G401 (cell line): ENCODE data around the gene ABL2. TPM values are rescaled to one million over a fixed set of nuclear protein-coding genes. Genes with fewer than 3 reads are reported as not detected.

Experiments used
- DNase-seq: peaks from one replicate; pipeline ENCODE4 v3.0.0-alpha.2; 2015; ENCODE audit warnings: low spot score
- in situ Hi-C: cut with HindIII; loops from 2 replicates; pipeline ENCODE4 v1.10.0; 2016; ENCODE audit warnings: low sequenced_read_pairs, mixed read lengths
- total RNA-seq: library from RNA; depleted of rRNA; stranded (reverse); fragments of >200 nt; shearing (Covaris generic); gene quantifications from 2 replicates; pipeline ENCODE4 v1.2.3, GENCODE V29; 2014; rRNA removed

The ABL2 gene
- total RNA-seq, 1 experiment from 2014 or later = 10.2 TPM

DNA sequence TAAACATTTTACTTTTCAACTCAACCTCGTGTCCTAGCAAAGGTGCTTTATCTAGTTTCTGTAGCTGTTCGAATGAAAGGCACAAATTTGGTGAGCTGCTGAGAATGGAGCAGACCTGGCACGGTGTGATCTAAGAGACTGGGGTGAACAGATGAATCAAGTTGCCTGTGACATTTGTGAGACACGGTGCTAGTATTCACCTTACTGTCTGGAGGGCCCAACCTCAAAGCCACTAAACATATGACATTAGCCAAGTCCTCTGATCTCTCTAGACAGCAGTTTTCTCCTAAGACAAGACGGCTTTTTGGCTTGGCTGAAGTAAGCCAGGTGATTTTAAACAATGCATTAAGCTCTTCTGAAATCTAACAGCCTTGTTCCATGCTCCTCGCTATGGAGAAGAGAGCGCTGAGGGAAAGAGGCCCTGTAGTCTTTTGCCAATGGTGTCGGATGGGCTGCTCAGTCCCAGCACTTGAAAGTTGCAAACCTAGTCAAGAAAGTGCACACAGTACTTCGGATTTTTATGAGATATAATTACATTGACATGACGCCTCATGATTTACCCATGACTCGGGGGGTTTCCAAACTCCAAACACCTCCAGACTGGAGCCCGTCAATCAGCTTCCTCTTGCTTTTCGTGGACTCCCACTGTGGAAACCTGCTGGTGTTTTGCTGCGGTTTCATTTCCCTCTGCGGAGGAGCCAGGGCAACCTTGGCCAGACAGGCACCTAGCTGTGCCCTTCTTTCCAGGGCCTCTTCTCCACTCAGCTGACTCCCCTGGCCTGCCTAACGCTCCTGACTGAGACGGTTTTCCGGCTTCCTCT is 148.4 kb downstream of the ABL2 start:
- no peak for DNase-seq
- in situ Hi-C loops = no loop called here

DNA sequence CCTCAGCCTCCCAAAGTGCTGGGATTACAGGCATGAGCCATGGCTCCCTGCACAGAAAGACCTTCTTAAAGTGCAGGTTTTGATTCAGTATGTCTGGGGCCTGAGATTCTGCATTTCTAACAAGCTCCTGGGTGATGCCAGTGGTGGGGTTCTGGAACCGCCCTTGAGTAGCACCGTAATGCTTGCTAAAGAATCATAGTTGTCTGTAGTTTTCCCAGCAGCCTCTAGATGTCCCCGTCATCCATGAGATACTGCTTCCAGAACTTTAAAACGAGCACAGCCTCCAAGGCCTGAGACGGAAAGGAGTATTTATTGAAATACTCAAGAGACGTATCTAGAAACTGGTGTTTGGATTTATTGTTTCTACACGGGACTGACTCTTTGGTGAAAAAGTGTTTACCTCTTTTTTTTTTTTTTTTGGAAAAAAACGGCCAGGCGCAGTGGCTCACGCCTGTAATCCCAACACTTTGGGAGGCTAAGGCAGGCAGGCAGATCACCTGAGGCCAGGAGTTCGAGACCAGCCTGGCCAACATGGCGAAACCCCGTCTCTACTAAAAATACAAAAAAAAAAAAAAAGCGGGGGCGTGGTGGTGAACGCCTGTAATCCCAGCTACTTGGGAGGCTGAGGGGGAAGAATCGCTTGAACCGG is 150.2 kb downstream of the ABL2 start:
- in situ Hi-C loops = no loop called here

DNA sequence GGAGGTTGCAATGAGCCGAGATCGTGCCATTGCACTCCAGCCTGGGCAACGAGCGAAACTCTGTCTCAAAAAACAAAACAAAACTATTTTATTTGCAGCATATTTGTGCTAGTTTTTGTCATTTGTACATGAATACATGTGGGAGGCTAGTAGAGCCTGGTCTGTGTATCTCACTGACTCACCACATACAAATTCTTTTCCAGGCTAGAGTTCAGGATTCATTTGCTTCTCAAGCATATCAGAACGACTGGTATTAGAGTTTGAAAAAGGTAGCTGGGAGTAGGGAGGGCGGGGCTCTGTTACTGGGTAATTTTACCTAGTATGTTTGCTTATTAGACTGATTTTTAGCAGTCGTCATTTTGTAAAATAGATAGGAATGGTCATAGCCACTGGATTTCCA is 152.1 kb downstream of the ABL2 start:
- DNase-seq = no peak
- in situ Hi-C loops = no loop called here

More for the DNA sequence above, 150.2 kb downstream of the ABL2 start:
- peak; percentile 86 for DNase-seq

DNA sequence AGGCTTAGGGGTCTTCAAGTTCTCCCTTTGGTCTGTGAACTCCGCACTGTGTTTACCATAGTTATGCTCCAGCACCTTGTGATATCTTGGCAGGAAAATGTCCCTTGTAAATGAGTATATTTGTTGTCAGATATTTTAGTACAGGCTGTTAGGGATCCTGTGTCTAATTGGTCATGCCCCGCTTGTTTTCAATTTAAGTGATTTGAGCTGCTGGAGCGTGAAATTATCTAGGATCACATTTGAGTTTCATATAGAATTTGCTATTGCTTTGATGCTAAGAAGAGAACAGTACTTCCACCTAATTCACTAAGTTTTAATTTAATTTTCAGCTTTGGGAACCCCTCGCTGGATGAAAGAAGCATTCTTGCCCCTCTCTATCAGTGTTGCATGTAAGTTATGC is 163.0 kb downstream of the ABL2 start:
- DNase-seq = no peak
- in situ Hi-C loops = no loop called here

DNA sequence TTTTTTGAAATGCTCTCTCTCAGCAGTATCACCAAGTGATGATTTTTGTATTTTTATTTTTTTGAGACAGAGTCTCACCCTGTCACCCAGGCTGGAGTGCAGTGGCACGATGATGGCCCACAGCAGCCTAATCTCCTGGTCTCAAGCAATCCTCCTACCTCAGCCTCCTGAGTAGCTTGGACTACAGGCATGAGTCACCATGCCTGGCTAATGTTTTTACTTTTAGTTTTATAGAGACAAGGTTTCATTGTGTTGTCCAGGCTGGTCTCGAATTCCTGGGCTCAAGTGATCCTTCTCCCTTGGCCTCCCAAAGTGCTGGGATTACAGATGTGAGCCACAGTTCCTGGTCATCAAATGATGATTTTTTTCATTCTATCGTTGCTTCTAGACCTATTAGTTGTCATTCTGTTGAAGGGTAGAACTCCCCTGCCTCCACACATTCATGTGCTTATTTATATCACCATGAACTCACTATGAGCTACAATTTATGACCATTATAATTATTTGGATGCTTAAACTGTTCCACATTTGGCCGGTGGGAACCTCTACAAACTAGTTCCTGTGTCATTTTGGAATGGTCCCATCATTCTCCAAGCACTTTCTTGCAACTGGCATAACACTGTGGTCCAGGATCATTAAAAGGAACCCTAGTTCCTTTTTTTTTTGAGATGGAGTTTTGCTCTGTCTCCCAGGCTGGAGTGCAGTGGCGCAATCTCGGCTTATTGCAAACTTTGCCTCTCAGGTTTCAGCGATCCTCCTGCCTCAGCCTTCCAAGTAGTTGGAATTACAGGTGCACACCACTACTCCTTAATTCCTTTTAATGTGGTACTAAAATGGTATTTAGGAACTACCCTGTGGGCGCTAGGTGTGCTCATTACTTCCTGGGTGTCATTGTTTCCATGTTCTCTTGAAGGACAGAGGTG is 167.9 kb downstream of the ABL2 start:
- no peak for DNase-seq
- in situ Hi-C loops = no loop called here

DNA sequence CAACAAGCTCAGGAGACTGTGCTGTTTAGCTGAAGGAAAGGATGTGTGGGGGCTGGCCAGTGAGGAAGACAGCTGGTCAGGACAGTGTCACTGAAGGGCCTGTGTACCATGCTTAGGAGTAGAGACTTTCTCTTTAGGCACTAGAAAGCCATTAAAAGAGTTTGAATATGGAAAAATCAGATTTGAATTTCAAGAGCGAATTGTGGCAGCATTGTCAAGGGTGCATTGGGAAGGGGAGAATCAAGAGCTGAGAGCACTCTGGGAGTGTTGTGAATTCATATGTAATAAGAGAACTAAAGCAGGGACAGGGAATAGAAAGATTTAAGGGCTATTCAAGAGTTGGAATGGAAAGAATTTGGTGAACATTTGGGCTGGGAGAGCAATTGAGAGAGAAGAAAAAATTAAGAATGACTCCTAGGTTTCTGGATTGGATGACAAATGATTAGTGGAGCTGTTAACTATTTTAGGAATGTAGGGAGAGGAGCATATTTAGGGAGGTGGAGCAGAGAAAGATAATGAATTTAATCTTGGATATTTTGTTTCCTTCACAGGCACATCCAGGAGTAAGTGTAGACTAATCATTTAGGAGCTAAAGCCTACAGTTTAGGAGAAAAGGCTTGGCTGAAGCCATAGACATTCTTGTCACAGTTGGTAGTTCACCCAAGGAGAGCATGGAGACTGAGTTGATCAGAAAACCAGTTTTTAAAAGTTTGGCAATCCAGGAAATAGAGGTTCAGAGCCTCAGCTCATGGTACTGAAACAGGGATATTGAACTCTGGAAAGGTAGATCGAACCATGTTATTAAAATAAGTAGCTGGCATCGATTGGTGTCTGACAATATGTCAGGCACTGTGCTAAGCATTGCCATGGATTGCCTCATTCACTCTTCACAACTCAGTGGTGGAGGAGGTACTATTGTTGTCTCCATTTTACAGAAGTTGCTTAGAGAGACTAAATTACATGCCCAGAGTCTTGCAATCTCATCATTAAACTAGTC is 170.7 kb downstream of the ABL2 start:
- in situ Hi-C loops = no loop called here
- DNase-seq = no peak

DNA sequence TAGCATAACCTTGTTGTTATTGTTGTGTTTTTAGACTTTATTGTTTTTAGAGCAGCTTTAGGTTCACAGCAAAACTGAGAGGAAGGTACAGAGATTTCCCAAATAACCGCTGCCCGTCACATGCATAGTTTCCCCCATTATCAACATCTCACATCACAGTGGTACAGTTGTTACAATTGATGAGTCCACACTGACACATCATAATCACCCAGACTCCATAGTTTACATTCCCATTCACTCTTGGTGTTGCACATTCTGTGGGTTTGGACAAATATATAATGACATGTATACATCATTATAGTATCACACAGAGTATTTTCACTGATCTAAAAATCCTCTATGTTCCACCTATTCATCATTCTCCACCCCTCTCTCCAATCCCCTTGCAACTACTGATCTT is 173.5 kb downstream of the ABL2 start:
- DNase-seq = no peak
- in situ Hi-C loops = no loop called here

DNA sequence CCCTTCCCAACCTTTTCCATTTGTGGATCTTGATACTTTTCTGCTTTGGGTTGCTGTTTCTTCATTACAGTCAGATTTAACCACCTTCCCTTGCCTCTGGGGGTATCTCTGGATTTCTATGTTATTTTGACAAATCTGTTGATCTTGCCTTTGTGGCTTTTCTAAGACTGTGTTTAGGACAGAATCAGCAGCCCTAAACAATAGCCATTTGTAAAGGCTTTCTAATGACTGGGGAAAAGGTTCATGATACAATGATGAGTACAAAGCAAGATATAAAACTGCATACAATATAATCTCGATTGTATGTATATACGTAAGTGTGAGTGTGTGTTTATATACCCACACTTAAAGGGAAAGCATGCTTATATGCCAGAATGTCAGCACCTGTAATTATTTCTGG is 176.0 kb downstream of the ABL2 start:
- no peak for DNase-seq
- in situ Hi-C loops = no loop called here

DNA sequence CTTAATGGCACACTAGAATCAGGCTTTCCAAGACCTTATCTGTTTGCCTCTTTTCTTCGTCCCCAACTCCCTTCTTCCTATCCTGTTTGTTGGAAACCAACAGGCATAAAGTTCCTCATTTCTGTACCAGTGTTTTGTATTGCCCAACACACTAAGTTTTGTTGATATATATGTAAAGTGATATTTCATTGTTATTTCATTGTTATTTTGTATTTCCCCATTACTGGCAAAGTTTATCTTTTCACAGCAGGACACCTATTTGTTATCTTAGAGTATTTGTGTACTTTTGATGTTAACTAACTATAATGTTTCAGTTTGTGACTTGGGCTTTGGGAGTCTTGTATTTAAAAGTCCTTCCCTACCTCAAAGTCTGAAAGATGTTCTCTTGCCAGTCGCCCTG is 176.7 kb downstream of the ABL2 start:
- in situ Hi-C loops = no loop called here
- DNase-seq = no peak

Other genes with a start within 250 kb of the ABL2 start
- gene FAM20B, start 203.8 kb downstream of the ABL2 start, total RNA-seq = 9.3 and 19.7 TPM in 2 replicates
- gene TOR3A, start 147.6 kb downstream of the ABL2 start, total RNA-seq = 82.3 and 136 TPM in 2 replicates
- gene SOAT1, start 64.1 kb upstream of the ABL2 start, total RNA-seq = 19.8 and 41.8 TPM in 2 replicates
- 3.6 TPM in 1 of 2 replicates, not detected in the other for gene AXDND1, start 136.3 kb upstream of the ABL2 start, total RNA-seq